ENCODE measurements around the gene DDX17. TPM values are rescaled to one million over a fixed set of nuclear protein-coding genes. Genes with fewer than 3 reads are reported as not detected.
A peak's percentile ranks its signal among the peaks of the same experiment; 100 is the strongest.

DDX17 gene
- 1,000 to 10,000 TPM in 1 of 3 donors, 100 to 1,000 TPM in 2; 586 to 1,018 (median 961) TPM for total RNA-seq

DNA sequence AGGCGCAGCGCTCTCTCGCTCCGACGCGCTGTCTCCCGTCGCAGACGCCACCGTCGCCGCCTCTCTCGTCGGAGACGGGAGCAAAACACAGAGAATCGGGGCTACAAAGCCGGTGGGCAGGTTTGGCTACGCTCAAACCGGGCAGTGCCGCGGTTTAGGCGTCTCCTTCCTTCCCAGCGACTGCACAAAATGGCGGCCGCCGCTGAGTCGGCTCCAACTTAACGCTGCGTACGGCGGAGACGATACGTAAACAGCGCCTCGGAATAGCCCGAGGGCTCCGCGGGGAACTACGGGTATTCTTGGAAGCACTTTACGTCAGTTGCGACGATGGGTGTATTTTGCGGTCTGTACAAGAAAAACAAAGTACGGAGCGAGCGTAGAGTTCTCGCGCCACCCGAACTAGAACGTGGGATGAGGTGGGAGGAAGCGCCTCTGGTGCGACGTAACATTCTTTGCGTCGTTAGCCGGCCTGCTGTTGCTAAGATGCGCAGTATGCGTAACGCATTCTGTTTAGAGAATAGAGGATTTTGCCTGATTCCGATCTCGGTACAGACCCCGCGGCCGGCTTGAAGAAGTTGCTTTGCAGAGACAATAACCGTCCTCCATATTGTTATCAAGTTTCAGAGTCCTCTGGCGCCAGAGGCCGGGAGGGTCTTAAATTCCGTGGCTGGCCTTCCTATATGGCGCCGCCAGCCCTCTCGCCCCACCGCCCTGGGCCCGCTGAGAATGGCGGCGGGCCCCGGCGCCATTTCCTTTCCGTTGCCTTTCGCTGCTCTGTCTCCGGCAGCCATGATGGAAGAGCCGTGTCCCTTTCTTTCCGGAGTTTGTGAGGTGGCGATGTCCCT, at the start of gene DDX17:
Gene DDX17 (minus strand): TSS at position 194 of the 845 bp plus-strand sequence.
- peak; percentile 96 to 97 for DNase-seq (ENCODE audit: low spot score in 2 of 2)
- no peaks in the 10 kb centered on the region for H3K27me3 ChIP-seq
- H3K36me3 ChIP-seq, result no peaks in the 10 kb centered on the region
- peak; percentile 77 to 92 (median 86) for TF ChIP-seq POLR2AphosphoS5 (IDR thresholded peaks at IDR 0.05)
- TF ChIP-seq, protein P1, sequence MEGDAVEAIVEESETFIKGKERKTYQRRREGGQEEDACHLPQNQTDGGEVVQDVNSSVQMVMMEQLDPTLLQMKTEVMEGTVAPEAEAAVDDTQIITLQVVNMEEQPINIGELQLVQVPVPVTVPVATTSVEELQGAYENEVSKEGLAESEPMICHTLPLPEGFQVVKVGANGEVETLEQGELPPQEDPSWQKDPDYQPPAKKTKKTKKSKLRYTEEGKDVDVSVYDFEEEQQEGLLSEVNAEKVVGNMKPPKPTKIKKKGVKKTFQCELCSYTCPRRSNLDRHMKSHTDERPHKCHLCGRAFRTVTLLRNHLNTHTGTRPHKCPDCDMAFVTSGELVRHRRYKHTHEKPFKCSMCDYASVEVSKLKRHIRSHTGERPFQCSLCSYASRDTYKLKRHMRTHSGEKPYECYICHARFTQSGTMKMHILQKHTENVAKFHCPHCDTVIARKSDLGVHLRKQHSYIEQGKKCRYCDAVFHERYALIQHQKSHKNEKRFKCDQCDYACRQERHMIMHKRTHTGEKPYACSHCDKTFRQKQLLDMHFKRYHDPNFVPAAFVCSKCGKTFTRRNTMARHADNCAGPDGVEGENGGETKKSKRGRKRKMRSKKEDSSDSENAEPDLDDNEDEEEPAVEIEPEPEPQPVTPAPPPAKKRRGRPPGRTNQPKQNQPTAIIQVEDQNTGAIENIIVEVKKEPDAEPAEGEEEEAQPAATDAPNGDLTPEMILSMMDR (IDR thresholded peaks at IDR 0.05), result peak in 2 of 3 donors; percentile 9 to 28
- peak; percentile 83 for TF ChIP-seq POLR2A (IDR thresholded peaks at IDR 0.05)
- H3K27ac ChIP-seq, result peak within 1 kb of the TSS; percentile 100
- peaks cover 6% of the 10 kb centered on the region in 2 donors for H3K4me1 ChIP-seq
- H3K9me3 ChIP-seq, result no peaks in the 10 kb centered on the region
- peak within 1 kb of the TSS; percentile 86 to 94 (median 91) for H3K4me3 ChIP-seq
- intact Hi-C loops (cut with DNase I; ENCODE audit: low total_unique reads), result no loop called here

DNA sequence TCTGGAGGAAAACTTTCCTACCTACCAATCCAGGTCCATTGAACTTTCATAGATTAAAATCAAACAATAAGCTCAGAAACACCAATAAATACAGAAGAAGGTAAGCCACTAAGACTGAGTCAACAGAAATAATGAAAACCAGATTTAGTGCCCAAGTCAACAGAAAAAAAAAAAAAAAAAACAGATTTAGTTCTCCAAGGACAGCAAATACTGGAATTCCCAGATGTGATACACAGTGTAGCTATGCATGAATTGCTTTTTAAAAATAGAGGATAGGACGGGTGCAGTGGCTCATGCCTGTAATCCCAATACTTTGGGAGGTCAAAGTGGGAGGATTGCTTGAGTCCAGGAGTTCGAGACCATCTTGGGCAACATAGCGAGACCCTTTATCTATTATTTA, 48.2 kb upstream of the DDX17 start:
- DNase-seq (ENCODE audit: low spot score in 2 of 2), result no peak
- intact Hi-C loops (cut with DNase I; ENCODE audit: low total_unique reads), result no loop called here
- Histone ChIP-seq H3K4me1 (no peaks in the 10 kb centered on the region), H3K9me3 (no peaks in the 10 kb centered on the region), H3K4me3 (no peak overlapping the region), H3K36me3 (no peaks in the 10 kb centered on the region), H3K27me3 (no peaks in the 10 kb centered on the region), H3K27ac (no peak overlapping the region)
- TF ChIP-seq POLR2A (IDR thresholded peaks at IDR 0.05) (no peak), POLR2AphosphoS5 (IDR thresholded peaks at IDR 0.05) (no peak)
- TF ChIP-seq, protein P1 (IDR thresholded peaks at IDR 0.05), result no peak

DNA sequence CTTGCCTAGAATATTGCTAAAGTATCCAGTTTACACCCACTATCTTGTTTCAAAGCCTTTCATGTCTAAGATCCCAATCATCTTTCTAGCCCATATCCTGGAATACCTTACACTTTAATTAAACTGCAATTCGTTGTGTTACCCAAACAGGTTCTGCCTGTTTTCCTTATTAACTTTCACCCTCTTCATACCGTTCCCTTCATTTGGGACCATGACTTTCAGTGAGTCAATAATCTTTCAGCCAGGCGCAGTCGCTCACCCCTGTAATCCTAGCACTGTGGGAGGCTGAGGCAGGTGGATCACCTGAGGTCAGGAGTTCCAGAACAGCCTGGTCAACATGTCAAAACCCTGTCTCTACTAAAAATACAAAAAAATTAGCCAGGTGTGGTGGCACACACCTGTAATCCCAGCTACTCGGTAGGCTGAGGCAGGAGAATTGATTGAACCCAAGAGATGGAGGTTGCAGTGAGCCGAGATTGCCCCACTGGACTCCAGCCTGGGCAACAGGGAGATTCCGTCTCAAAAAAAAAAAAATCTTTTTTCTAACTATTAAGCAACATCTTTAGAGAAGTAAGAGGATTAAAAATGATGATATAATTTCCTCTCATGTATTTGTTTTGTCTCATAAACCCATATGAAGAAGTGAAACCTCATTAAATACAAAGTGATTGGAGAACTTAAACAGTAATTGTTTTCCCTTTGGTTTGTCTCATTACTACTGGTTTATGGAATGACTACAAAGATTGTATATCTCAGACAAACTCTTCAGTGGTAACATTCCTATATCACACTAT, 43.2 kb upstream of the DDX17 start:
- intact Hi-C loops (cut with DNase I; ENCODE audit: low total_unique reads), result no loop called here
- no peaks in the 10 kb centered on the region for H3K36me3 ChIP-seq
- H3K4me1 ChIP-seq, result no peaks in the 10 kb centered on the region
- peak overlapping the region; percentile 65 for H3K27ac ChIP-seq
- H3K9me3 ChIP-seq, result no peaks in the 10 kb centered on the region
- H3K4me3 ChIP-seq, result no peak overlapping the region
- TF ChIP-seq POLR2AphosphoS5 (IDR thresholded peaks at IDR 0.05) (no peak), POLR2A (IDR thresholded peaks at IDR 0.05) (no peak)
- TF ChIP-seq, protein P1 (IDR thresholded peaks at IDR 0.05), result no peak
- DNase-seq (ENCODE audit: low spot score in 2 of 2), result no peak
- H3K27me3 ChIP-seq, result no peaks in the 10 kb centered on the region

DNA sequence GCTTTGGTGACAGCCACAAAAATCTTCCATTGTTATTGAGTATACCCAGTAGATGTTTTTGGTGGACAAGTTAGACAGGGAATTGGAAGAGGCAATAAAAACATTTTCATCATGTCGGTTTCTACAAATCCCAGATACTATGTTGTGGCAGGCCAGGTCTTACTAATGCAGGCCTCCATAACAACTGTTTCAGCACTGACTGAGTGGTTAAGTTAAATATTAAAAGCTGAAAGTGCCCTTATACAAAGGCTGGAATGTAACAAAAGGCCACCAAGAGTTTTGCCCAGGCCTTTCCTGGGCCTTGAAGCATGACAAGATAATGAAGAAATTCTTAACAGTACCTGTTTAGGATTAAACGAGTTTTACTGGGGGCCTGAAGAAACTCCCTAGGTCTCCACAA, 34.6 kb upstream of the DDX17 start:
- Histone ChIP-seq H3K27me3 (no peaks in the 10 kb centered on the region), H3K27ac (no peak overlapping the region), H3K9me3 (no peaks in the 10 kb centered on the region), H3K4me1 (no peaks in the 10 kb centered on the region), H3K36me3 (no peaks in the 10 kb centered on the region), H3K4me3 (no peak overlapping the region)
- no peak for DNase-seq (ENCODE audit: low spot score in 2 of 2)
- TF ChIP-seq POLR2A (IDR thresholded peaks at IDR 0.05), result no peak
- TF ChIP-seq, protein P1 (IDR thresholded peaks at IDR 0.05), result no peak
- TF ChIP-seq POLR2AphosphoS5 (IDR thresholded peaks at IDR 0.05), result no peak
- intact Hi-C loops (cut with DNase I; ENCODE audit: low total_unique reads), result loop anchor here (5.0 kb wide), 1 partner anchor 837 kb away; no protein-coding TSS in a partner anchor

All from breast epithelium (tissue), 4 donors.